Measurements from ENCODE around the gene TBX10.
"Not testable (repeated sequence)": the region's sequence is repeated elsewhere in the genome, so short reads cannot be mapped to it uniquely, and the experiment has no call there.

Gene TBX10

GRCh38 chr11:67614730-67615714 lies 24.5 kb downstream of the TBX10 start:
- no peak for FAIRE-seq

- FAIRE-seq: no peak
These were observed 25.4 kb downstream of the TBX10 start for GRCh38 chr11:67613960-67614715.

GRCh38 chr11:67613313-67613959 lies 26.1 kb downstream of the TBX10 start:
- FAIRE-seq: no peak

- no peak for FAIRE-seq
These were observed 26.8 kb downstream of the TBX10 start for GRCh38 chr11:67612751-67613150.

GRCh38 chr11:67611704-67612587 lies 27.6 kb downstream of the TBX10 start:
- no peak for FAIRE-seq

GRCh38 chr11:67611165-67611564 lies 28.4 kb downstream of the TBX10 start:
- FAIRE-seq: no peak

GRCh38 chr11:67610302-67610868 lies 29.2 kb downstream of the TBX10 start:
- FAIRE-seq: no peak

GRCh38 chr11:67609316-67609715 lies 30.2 kb downstream of the TBX10 start:
- no peak for FAIRE-seq

- no peak for FAIRE-seq
These were observed 31.1 kb downstream of the TBX10 start for GRCh38 chr11:67608486-67608885.

- no peak for FAIRE-seq
These were observed 32.1 kb downstream of the TBX10 start for GRCh38 chr11:67607507-67607906.

GRCh38 chr11:67606492-67607295 lies 32.9 kb downstream of the TBX10 start, which contains the start of gene NDUFV1:
Gene NDUFV1 (plus strand): TSS chr11:67606936. CDS start chr11:67607005, 69 bp downstream.
- FAIRE-seq: peak; percentile 36

GRCh38 chr11:67606093-67606491 lies 33.5 kb downstream of the TBX10 start:
- no peak for FAIRE-seq

GRCh38 chr11:67605231-67606011 lies 34.1 kb downstream of the TBX10 start:
- FAIRE-seq: no peak

GRCh38 chr11:67604815-67605214 lies 34.7 kb downstream of the TBX10 start:
- FAIRE-seq: no peak

GRCh38 chr11:67604119-67604518 lies 35.4 kb downstream of the TBX10 start:
- not testable (repeated sequence) for FAIRE-seq

- no peak for FAIRE-seq
These were observed 38.5 kb downstream of the TBX10 start for GRCh38 chr11:67601098-67601497.

- FAIRE-seq: no peak
These were observed 39.1 kb downstream of the TBX10 start for GRCh38 chr11:67600324-67601029.

GRCh38 chr11:67599149-67599548 lies 40.4 kb downstream of the TBX10 start:
- no peak for FAIRE-seq

- not testable (repeated sequence) for FAIRE-seq
These were observed 41.6 kb downstream of the TBX10 start for GRCh38 chr11:67597963-67598362.

Measured in colon (tissue), 2 donors.